GM12875 (cell line): ENCODE measurements around the gene TIMM17B.
A peak's percentile ranks its signal among the peaks of the same experiment; 100 is the strongest.

Experiments
- H3K4me3 ChIP-seq: one replicate; pipeline ENCODE4 v1.5.1; 2011; ENCODE audit warnings: low read depth, low read length, control low read depth
- CTCF ChIP-seq: IDR thresholded peaks from 2 replicates; pipeline ENCODE4 v1.5.1; 2011; ENCODE audit warnings: low read depth, mild to moderate bottlenecking, control low read depth, inconsistent platforms, low read length, moderate library complexity, borderline replicate concordance; ENCODE audit not compliant: insufficient read depth

TIMM17B gene

GRCh38 chrX:48902776-48903175 is 5.2 kb upstream of the TIMM17B start:
- H3K4me3 ChIP-seq = no peak overlapping the region
- TF ChIP-seq CTCF = no peak

GRCh38 chrX:48902135-48902534 is 4.6 kb upstream of the TIMM17B start:
- no peak for TF ChIP-seq CTCF
- H3K4me3 ChIP-seq = no peak overlapping the region

- TF ChIP-seq CTCF = no peak
- no peak overlapping the region for H3K4me3 ChIP-seq
These were observed 3.5 kb upstream of the TIMM17B start for GRCh38 chrX:48901069-48901468.

GRCh38 chrX:48899078-48899410 is 1.5 kb upstream of the TIMM17B start:
- H3K4me3 ChIP-seq = no peak overlapping the region
- no peak for TF ChIP-seq CTCF

GRCh38 chrX:48897157-48897624 is 377 bp downstream of the TIMM17B start:
- TF ChIP-seq CTCF = no peak
- peak overlapping the region; percentile 72 for H3K4me3 ChIP-seq

- H3K4me3 ChIP-seq = peak overlapping the region; percentile 72
- TF ChIP-seq CTCF = no peak
These were observed 957 bp downstream of the TIMM17B start for GRCh38 chrX:48896611-48897011.

- H3K4me3 ChIP-seq = no peak overlapping the region
- TF ChIP-seq CTCF = no peak
These were observed 2.7 kb downstream of the TIMM17B start for GRCh38 chrX:48894891-48895290.
